ENCODE measurements around the gene UBTD1.
A peak's percentile ranks its signal among the peaks of the same experiment; 100 is the strongest.

Gene UBTD1

DNA sequence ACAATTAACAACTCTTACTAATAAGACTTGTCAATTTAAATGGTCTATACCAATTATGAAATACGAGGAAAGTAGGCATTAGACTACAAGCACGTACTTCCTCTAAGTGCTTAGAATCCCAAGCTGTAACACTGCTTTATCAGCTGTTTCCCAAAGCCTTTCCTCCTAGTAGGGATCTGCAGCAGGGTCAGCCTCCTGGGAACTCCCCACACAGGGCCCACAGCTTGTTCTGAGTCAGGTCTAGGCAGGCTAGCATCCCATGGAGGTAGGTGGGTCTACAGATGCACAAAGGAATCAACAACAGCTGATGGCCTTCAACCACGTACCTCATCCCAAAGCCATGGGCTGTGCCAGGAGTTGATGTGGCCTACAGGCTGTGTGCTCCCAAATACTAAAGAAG, 15.2 kb upstream of the UBTD1 start:
- DNase-seq (ENCODE audit: low read depth): no peak

DNA sequence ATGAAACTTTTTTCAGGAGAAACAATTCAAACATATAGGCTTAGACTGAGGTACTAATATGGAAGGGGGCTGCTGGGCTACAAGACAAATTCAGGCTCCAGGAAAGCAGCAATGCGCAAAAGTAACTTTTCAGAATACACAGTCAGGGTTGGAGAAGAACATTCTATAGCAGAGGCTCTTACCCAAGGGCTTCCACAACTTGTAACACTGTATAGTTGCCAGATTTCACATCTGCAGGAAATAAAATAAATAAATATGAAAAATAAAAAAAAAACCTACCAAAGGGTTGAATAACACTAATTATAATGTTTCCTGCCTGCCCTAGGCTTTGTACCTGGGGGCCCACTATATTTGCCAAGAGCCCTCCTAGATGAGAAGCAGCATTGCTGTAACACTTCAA, 14.8 kb upstream of the UBTD1 start:
- no peak for DNase-seq (ENCODE audit: low read depth)

DNA sequence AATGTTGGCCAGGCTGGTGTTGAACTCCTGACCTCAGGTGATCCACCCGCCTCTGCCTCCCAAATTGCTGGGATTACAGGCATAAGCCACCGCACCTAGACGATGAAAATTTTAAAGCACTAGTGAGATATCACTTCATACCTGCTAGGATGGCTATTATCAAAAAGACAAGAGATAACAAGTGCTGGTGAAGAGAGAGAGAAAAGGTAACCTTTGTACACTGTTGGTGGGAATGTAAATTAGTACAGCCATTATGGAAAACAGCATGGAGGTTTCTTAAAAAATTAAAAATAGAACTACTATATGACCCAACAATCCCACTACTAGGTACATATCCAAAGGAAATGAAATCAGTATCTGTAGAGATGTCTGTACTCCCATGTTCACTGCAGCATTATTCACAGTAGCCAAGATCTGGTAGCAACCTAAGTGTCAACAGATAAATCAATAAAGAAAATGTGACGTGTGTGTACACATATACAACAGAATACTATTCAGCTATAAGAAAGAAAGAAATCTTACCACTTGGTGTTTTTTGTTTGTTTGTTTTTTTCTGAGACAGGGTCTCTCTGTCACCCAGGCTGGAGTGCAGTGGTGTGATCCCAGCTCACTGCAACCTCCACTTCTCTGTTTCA, 13.0 kb upstream of the UBTD1 start:
- DNase-seq (ENCODE audit: low read depth): no peak

DNA sequence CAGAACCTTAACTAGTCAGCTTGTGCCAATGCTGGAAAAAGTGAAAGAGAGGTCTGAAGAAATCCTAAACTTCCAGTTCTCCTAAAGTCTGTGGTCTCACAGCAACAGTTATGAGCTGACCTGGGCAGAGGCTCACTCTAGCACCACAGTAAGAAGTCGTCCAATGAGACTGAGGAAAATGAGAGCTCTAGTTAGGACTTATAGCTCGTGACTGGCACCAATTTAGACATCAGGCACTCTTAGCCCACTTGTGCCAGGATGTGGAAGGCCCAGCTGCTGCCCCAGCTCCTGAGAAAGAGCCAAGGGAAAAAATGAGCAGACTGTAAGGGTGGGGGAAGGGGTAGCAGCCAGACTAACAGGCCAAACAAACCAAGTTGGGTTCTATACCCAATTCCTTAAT, 8.1 kb upstream of the UBTD1 start:
- DNase-seq (ENCODE audit: low read depth): no peak

DNA sequence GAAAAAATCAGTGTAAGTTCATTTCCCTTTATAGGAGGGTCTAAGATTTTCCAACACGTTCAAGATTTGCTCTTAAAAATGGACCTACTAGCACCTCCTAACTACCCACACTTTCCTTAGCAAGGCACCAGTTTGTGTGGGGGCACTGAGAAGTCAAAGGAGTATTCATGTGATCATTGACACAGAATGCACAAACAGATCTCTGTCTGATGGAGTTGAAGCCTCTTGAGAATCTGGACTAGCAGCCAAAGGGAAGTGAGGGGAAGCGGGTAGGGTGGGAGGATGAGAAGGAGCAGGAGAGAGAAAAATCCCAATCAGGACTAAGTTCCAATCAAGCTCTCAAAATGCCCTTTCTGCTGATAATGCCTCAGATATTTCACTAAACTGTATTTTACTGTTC, 4.6 kb upstream of the UBTD1 start:
- DNase-seq (ENCODE audit: low read depth): no peak

DNA sequence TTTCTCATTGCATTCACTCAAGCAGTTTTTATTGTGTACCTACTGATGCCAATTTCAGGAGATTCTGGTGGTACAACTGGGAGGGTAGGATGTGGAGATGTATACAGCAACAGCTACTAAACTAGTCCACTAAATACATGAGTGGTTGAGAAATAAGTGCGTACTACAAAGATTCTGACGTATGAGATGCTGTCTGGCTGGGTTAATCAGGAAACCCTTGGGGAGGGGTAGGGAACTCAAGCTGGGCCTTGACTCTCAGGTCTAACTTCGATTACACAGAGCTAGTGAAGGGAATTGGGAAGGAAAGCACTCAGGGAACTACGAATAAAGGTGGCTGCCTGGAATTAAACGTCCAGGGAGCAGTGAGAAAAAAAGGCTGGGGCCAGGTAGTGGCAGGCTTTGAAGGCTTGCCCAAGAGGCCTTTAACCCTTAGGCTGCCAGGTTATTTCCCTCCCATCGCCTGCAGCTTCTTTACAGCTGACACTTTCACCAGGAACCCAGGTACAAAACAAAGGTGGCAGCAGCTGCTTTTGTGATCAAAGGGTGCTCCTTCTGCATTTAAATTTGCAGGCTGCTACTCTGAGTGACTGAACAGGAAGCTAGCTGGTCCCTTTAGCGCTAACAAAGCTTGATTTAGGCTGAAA, 3.7 kb upstream of the UBTD1 start:
- DNase-seq (ENCODE audit: low read depth): no peak

DNA sequence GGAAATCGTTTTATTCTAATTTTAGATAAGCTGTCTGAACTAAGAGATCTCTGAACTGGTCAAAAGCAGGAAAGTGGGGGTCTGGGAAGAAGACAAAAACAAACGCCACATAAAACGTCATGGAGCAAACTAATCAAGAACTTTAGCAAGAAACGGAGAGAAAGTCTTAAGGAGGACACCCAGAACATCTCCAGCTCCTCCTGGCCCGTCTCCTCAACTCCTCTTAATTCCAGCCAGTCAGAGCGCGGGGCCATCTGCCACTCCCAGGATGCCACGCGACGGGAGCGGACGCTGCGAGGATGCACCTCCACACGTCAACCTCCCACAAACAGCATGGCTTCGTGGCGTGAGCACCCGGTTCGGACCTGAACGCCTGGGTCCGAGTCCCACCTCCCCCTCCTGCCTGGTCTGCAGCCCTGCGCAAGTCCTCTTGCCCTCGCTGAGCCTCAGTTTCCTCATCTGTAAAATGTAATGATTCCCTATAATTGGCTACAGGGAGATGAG, 1.1 kb upstream of the UBTD1 start:
- DNase-seq (ENCODE audit: low read depth): no peak

DNA sequence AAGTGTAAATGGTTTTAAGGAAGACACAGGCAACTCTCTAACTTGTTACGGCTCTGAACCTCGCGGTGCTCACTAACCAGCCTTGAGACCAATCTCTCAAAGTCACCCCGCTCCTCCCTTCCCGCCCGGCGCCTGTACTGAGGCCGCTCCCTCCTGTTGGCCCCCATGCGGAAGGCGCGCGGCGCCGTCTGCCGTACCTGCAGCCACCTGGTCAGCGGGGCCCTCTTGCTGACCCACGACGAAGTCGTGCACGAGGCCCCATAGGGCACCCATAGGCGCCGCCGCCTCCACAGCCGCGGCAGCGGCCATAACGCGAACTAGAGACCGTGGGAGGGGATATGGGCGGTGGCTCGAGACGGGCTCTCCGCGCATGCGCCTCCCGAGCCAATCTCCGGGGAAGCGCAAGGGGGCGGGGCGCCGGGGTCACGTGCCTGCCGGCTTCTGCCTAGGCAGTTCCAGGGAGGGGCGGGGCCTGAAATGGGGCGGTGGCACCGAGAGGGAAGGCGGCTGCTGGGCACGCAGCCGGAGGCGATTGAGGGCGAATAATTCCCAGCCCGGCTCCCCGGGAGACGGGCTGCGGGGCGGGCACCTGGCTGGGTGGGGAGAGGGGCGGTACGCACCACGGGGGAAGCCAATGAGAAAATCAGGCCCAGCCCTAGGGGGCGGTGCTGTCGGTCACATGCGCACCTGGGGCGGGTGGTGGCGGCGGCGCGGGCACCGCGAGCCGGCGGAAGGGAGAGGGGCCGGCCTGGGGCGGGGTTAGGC, 466 bp upstream of the UBTD1 start, which contains the start of gene MMS19:
Gene MMS19 (minus strand): TSS at position 347 of the 765 bp plus-strand sequence. CDS start 38 bp downstream, at position 309.
- DNase-seq (ENCODE audit: low read depth): peak; percentile 90

DNA sequence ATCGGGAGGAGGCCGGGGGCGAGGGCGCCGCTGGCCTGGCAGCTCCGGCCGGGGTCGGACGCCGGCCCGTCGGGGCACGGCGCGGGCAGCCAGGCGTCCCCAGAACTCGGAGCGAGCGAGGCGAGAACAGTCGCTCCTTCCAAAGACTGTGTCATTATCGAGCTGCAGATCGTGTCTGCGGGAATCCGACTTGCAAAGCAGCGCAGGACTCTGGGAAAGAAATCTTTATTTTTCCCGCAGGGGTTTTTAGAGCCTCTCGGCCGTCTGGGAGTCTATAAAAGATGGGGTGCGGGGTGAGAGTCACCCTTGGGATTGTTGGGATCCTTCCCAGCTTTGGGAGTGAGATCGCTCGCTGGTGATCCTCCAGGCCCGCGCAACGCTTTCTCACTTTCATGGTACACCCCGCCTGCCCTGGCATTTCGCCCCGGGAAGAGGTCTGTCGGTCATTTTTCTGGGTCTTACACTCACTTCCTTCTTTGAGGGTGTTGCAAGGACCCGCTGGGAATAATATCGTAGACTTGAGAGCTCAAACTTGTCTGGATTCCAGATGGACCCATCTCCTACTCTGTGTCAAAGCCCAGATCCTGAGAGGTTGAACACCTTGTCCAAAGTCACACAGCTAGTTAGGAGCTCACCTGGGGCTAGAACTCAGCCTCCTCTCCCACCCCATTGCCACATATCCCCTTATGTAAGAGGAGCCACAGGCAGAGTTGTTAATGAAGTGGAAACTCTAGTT, 1.0 kb downstream of the UBTD1 start:
- no peak for DNase-seq (ENCODE audit: low read depth)

DNA sequence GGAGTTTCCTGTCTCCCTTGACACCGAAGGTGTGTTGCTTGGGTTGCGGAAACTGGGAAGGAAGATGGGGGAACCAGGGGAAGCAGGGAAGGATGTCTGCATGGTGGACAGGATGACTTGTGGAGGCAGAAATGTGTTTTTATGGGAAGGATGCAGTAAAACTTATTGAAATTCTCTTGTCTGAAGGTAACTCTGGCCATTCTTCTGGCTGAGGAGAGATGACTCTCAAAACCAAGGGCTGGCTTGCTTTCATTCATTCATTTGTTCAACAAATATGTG, 1.5 kb downstream of the UBTD1 start:
- no peak for DNase-seq (ENCODE audit: low read depth)

DNA sequence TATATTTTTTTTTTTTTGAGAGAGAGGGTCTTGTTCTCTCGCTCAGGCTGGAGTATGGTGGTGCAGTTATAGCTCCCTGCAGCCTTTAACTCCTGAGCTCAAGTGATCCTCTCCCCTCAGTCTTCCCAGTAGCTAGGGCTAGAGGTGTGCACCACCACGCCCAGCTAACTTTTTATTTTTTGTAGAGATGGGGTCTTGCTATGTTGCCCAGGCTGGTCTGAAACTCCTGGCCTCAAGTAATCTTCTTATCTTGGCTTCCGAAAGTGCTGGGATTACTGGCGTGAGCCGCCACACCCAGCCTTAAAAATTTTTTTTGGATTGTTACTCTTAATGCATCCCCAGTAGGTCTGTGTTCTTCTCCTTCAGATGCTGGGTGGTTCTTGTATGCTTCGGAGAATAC, 4.2 kb downstream of the UBTD1 start:
- no peak for DNase-seq (ENCODE audit: low read depth)

DNA sequence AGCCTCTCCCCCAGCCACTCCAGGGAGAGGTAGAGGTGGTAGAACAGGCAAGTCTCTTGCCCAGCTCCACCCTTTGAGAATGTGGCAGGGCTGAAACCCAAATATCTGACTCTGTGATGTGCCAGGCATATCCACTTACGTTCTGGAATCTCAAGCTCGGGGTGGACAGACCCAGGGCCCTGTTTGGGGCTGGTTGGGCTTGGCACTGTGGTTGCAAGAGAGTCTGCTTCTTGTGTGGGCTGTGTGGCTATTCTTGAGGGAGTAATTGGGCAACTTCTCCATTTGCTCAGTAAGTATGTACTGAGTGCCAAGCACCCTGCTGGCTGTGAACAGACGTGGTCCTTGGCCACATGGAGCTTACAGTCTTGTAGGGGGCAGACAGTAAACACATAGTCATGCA, 4.7 kb downstream of the UBTD1 start:
- DNase-seq (ENCODE audit: low read depth): no peak

DNA sequence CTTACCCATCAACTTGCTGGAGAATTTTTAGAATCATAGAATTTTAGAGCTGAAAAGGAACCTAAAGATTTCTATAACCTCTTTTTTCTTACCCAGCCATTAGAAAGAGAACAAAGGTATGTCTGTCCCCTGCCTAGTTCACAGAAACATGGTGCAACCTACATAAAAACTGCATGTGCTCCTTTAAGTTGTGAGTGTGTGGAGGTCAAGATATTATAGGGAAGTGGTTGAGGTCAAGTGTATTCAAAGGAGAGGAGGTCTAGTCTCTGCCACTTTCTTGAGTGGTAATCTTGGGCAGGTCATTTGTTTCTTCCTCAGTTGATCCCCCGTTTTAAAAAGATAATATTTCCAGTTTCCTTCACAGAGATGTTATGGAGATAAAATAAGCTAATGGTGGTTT, 6.4 kb downstream of the UBTD1 start:
- DNase-seq (ENCODE audit: low read depth): no peak

DNA sequence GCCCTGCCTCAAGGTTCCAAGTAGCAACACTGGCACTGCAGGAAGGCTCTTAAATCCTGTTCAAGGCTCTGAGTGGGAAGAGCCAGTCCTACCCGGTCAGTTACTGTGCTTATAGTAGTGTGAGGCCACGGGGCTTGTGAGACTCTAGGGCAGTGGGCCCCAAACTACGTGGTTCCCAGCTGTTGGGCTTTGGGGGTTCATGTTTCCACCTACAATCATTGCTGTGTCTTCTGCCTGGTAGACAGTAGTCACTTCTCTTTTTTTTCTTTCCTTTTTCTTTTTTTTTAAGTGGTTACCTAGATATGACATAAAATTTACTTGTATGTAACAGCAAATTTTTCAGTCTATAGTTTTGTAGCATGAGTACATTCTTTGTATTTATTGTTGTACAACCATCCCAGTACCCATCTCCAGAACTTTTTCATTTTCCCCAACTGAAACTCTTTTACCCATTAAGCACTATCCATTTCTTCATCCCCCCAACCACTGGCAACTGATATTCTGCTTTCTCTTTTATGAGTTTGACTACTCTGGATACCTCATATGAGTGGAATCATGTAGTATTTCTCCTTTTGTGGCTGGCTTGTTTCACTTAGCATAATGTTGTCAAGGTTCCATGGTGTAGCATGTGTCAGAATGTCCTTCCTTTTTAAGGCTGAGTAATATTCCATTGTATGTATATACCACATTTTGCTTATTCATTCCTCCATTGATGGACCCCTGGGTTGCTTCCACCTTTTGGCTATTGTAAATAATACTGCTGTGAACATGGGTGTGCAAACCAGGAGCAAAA, 7.7 kb downstream of the UBTD1 start:
- DNase-seq (ENCODE audit: low read depth): no peak

DNA sequence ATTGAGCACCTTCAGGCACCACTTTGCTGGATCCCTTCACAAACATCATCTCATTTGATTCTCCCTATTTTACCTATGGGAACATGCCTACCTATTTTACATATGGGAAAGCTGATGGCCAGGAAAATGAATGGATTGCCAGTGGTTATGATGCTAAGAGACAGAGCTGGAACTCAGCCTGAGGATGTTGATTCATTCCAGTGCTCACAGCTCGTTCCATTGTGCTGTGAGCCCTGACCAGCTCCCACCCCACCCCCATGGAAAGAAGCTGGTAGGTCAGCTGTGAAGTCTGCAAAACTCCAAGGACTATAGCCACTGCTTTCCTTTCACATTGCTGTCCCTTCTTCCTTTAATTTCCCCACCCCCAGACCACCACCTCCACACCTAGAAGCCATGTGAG, 9.6 kb downstream of the UBTD1 start:
- DNase-seq (ENCODE audit: low read depth): no peak

DNA sequence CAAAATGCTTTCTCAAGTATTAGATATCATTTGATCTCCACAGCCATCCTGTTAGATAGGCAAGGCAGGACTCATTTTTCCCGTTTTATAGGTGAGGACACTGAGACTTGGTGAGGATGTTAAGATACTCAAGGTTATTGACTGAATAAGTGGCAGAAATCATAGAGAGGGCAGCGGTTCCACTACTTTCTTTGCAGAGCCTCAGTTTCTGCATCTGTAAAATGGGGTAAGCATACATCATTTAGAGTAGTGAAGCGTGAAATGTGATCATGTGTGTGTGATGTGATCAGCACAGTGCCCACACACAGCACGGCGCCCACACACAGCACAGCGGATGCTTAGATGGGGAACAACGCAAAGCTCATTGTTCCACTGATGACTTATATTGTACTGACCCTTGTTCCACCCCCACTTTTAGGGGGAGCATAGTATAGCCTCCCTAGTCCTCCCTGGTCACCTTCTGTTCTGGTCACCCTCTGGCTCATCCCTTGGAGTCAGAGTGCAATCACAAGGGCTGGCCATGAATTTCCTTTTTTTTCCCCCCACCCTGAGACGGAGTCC, 10.5 kb downstream of the UBTD1 start:
- no peak for DNase-seq (ENCODE audit: low read depth)

DNA sequence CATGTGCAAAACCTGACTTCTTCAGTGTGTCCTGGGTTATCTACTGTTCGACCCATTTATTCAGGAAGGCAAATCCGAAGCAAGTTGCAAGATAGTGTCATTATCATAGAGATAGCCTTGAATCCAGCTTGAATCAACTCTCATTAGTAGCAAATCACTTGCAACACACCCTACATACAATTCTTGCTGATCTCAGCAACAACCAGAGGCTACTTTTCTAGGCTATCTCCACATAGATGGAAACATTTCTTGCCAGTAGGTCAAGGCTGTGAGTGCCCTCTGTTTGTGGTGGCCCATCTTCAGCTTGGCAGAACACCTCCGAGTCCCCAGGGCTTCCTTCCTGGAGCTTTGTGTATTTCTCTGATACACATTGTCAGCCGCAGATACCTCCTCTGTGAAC, 12.0 kb downstream of the UBTD1 start:
- no peak for DNase-seq (ENCODE audit: low read depth)

DNA sequence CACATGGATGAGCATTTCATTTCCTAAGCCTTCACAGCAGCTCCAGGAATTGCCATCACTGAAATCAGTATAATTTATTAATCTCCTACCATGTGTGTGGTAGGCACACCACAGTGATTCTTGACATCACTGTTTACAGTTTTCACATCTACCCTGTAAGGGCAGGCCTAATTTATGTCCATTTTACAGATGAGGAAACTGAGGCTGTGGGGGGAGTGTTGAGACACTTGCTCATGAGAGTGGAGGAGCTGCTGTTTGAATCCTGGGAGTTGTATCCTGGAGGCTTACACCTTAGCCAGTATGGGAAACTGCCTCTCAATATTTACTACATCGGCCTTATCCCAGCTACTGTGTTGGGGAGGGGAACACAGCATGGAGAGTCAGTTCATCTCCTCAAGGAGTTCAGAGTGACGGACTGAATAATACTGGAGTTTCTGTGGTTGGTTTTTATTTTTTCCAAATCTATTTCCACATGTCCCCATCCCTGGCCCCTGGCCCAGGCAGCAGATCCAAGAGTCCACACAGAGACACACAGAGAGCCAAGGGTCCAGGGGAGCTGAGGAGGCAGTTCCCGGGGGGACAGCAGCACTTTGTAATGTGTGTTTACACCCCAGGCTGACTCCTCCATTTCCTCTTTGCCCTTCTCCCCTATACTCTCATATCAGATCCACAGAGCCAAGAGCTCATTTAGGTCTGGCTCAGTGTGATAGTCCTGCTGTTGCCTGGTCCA, 13.2 kb downstream of the UBTD1 start:
- DNase-seq (ENCODE audit: low read depth): no peak

DNA sequence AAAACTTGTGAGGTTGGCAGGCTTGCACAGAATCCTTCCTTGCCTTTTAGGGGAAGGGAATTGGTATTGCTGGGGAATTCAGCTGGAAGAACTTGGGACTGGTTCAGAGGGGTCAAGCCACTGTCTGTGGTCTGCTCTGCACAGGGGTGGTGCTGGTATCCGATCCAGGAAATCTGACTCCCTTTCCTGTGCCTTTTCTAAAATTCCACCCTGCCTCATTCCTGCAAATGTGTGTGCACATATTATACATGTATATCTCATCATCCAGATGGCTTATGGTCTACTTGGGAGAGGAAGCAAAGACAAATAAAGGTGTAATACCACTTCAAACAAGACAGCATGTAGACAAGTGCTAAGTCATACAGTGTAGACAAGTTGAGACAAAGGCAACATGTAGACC, 14.3 kb downstream of the UBTD1 start:
- DNase-seq (ENCODE audit: low read depth): no peak

DNA sequence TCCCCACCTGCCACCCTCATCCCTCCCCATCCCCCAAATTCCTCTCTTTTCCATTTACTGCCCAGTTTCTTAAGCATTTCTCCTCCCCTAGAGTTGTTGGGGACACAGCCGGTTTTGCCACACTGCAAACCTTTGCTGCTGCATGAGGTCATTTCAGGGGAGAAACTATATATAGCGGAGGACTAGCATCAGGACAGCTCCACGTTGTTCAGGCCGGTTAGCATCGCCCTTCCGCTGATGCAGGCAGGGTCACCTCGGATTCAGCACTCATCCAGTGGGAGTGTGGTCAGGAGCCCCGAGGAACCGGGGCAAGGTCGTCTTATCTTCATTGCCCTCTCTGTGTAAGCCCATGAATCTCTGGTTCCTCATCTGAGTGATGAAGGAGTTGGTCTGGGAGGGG, 15.6 kb downstream of the UBTD1 start:
- DNase-seq (ENCODE audit: low read depth): no peak
